ENCODE measurements around the gene NUTM2E.
"Not testable (repeated sequence)": the region's sequence is repeated elsewhere in the genome, so short reads cannot be mapped to it uniquely, and the experiment has no call there.

DNA sequence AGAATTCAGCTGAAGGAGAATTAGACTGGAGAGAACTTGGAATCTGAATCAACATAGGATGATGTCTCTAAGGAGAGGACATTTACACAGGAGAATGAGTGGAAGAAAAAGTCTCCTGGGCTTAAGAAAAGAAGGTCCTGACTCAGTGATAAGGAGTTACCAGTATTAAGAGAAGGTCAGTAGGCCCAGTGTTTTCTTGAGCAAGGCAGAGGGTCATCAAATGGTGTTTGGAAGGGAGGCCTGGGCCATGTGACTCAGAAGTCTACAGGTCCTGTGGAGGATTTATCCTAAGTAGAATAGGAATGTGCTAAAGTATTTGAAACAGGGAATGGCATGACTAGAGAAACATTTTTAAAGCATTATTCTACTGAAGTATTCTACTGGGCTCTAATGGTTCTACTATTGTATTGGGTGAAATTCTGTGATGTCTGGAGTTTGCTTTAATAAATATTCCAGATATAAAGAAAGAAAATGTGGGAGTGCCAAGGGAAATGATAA is 39.0 kb upstream of the NUTM2E start:
- TF ChIP-seq, protein P1, sequence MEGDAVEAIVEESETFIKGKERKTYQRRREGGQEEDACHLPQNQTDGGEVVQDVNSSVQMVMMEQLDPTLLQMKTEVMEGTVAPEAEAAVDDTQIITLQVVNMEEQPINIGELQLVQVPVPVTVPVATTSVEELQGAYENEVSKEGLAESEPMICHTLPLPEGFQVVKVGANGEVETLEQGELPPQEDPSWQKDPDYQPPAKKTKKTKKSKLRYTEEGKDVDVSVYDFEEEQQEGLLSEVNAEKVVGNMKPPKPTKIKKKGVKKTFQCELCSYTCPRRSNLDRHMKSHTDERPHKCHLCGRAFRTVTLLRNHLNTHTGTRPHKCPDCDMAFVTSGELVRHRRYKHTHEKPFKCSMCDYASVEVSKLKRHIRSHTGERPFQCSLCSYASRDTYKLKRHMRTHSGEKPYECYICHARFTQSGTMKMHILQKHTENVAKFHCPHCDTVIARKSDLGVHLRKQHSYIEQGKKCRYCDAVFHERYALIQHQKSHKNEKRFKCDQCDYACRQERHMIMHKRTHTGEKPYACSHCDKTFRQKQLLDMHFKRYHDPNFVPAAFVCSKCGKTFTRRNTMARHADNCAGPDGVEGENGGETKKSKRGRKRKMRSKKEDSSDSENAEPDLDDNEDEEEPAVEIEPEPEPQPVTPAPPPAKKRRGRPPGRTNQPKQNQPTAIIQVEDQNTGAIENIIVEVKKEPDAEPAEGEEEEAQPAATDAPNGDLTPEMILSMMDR (IDR thresholded peaks at IDR 0.05) = not testable (repeated sequence)
- TF ChIP-seq POLR2A (IDR thresholded peaks at IDR 0.05); POLR2AphosphoS5 (IDR thresholded peaks at IDR 0.05; ENCODE audit: insufficient read depth in 1 of 2, low read depth in 1 of 2): not testable (repeated sequence)
